ENCODE results near the gene DPPA5. TPM values are rescaled to one million over a fixed set of nuclear protein-coding genes. Genes with fewer than 3 reads are reported as not detected.

The DPPA5 gene
- total and polyA plus RNA-seq, 2 experiments from 2014 or later = 3.0 to 12.9 TPM

- Histone ChIP-seq H3K27me3 (ENCODE audit: insufficient read depth) (no peaks in the 10 kb centered on the region), H3K9me2 (ENCODE audit: insufficient read depth) (no peaks in the 10 kb centered on the region), H3K27ac (ENCODE audit: low read depth) (no peak overlapping the region), H3K79me2 (replicated peaks; ENCODE audit: insufficient read depth) (no peaks in the 10 kb centered on the region), H2AFZ (peak overlapping the region; percentile 48; the same call in 1 of the 2 replicates), H4K20me1 (replicated peaks; ENCODE audit: insufficient read depth) (no peaks in the 10 kb centered on the region), H3K36me3 (ENCODE audit: insufficient read depth) (no peaks in the 10 kb centered on the region), H3K4me1 (ENCODE audit: insufficient read depth) (peaks cover 5% of the 10 kb centered on the region; the same call in 1 of the 2 replicates), H3K4me3 (no peak overlapping the region), H3F3A (replicated peaks; ENCODE audit: low read depth) (no peaks in the 10 kb centered on the region), H3K4me2 (no peak overlapping the region)
- DNase-seq (ENCODE audit: low spot score) (no peak), ATAC-seq (no peak)
- Mint-ChIP-seq H3K4me3 (no peak overlapping the region), H3K27ac (no peak overlapping the region), H3K4me1 (0 out of 3 replicates have a peak, but pooled peaks cover 3% of the 10 kb centered on the region), H3K36me3 (ENCODE audit: low read depth) (no peaks in the 10 kb centered on the region), H3K9me3 (no peaks in the 10 kb centered on the region), H3K27me3 (ENCODE audit: insufficient read depth, low read depth, poor library complexity) (no peaks in the 10 kb centered on the region)
- no peak for TF ChIP-seq POLR2AphosphoS5 (IDR thresholded peaks at IDR 0.05; ENCODE audit: low read depth)
- TF ChIP-seq REST (IDR thresholded peaks at IDR 0.05; ENCODE audit: unreplicated experiment) = no peak
- no peak for TF ChIP-seq CREB1 (CRISPR knock-in tag; IDR thresholded peaks at IDR 0.05; ENCODE audit: low read depth)
- no peak for TF ChIP-seq ZNF462 (CRISPR knock-in tag; IDR thresholded peaks at IDR 0.05)
- TF ChIP-seq STAT1 (IDR thresholded peaks at IDR 0.05; ENCODE audit: unreplicated experiment) = no peak
- TF ChIP-seq CTCF (conservative IDR thresholded peaks at IDR 0.05; ENCODE audit: low read depth in 2 of 2) = no peak
- TF ChIP-seq ZNF331 (CRISPR knock-in tag; IDR thresholded peaks at IDR 0.05; ENCODE audit: low read depth) = no peak
- TF ChIP-seq NANOG (IDR thresholded peaks at IDR 0.05; ENCODE audit: borderline replicate concordance) = no peak
- TF ChIP-seq JUNB (IDR thresholded peaks at IDR 0.05; ENCODE audit: unreplicated experiment) = no peak
- no peak for TF ChIP-seq ZNF114 (CRISPR knock-in tag; IDR thresholded peaks at IDR 0.05)
- no peak for TF ChIP-seq EZH2 (IDR thresholded peaks at IDR 0.05; ENCODE audit: low read depth, unreplicated experiment)
- no peak for TF ChIP-seq ETS1 (IDR thresholded peaks at IDR 0.05)
- TF ChIP-seq EZH2phosphoT487 (IDR thresholded peaks at IDR 0.05; ENCODE audit: unreplicated experiment) = no peak
Observed at GRCh38 chr6:73328790-73329189, 25.3 kb downstream of the DPPA5 start.
